OCI-LY3 (cell line): ENCODE measurements around the gene DAG1.

Source experiments
- CTCF ChIP-seq: fragments of 200-600, 300-600 bp; sonication (generic); IDR thresholded peaks from 2 replicates; pipeline ENCODE4 v1.5.1; 2014; ENCODE audit warnings: antibody characterized with exemption, low read length, low read depth
- EZH2phosphoT487 ChIP-seq: fragments of 200-600 bp; shearing (Covaris generic); IDR thresholded peaks from 2 replicates; pipeline ENCODE4 v1.6.1; 2018; ENCODE audit warnings: antibody characterized with exemption, mixed run types, low read depth

- TF ChIP-seq CTCF (no peak), EZH2phosphoT487 (no peak)
These were observed 54.0 kb downstream of the DAG1 start for GRCh38 chr3:49523756-49524747.
